NCI-H345 treated with DMSO at 0.1 percent for 48 hours (cell line): ENCODE data around the gene ADAMTS2.

ENCODE experiments used
- DNase-seq: peaks from one replicate; lab custom pipeline; 2025; ENCODE audit not compliant: unreplicated experiment; lab: John Stamatoyannopoulos, UW

ADAMTS2 gene

DNA sequence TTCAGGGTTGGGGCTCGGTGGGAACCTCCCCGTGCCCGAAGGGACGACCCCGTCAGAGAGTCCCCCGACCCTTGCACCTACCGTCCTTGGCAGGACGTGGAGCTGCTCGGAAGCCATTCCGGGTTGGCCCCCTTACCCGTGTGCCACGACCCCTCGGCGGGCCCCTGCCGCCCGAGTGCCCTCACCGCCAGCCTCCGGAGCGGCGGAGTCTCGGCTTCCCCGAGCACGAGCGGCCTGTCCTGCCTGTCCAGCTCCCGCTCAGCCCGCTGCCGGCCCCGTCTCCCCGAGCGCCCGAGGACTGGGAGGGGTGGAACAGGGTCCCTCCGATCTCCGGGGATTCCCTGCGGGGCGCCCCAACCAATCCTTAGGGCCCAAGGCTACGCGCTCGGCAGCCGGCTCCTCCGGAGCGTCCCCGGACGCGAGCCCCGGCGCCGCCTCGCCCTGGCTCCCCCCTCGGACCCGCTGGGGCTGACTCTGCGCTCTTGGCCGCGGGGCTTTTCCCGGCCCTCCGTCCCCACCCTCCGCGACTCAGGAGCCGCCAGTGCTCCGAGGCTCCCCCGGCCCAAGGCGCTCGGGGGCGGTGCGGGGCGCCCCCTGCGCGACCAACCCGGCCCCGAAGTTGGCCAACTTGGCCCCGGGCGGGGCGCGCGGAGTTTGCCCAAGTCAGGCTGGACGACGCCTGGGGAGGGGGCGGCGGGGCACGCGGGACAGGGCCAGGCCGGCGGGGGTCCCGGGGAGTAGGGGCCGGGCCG lies 654 bp downstream of the ADAMTS2 start:
- DNase-seq: no peak

DNA sequence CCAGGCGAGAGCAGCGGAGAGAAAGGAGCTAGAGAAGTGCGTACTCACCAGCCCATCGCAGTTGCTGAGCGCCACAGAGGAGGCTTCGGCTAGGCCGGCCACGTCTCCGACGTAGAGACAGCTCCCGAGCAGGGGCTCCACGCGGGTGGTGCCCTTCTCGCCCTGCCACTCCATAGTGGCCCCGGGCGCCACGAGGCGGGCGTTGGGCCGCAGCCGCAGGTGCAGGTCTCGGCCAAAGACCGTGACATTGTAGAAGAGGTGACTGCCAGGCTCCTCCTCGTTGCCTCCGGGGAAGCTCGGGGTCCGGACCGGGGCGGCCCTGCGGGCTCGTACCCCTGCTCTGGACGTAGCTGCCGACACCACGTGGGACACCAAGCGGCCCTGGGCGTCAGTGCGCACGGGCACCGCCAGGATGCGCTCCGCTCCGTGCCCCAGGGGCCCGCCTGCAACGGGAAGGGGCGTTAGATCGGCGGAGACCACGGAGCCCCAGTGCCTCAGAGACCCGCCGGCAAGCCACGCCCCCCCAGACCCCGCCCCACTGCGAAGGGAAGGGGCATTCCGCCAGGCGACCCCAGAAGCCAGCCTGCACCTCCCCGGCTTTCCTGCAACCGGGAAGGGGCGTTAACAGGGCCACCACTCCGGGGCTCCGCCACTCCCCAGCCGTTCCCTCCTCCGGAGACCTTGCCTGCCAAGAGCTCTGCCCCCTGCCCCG lies 1.4 kb downstream of the ADAMTS2 start:
- no peak for DNase-seq

DNA sequence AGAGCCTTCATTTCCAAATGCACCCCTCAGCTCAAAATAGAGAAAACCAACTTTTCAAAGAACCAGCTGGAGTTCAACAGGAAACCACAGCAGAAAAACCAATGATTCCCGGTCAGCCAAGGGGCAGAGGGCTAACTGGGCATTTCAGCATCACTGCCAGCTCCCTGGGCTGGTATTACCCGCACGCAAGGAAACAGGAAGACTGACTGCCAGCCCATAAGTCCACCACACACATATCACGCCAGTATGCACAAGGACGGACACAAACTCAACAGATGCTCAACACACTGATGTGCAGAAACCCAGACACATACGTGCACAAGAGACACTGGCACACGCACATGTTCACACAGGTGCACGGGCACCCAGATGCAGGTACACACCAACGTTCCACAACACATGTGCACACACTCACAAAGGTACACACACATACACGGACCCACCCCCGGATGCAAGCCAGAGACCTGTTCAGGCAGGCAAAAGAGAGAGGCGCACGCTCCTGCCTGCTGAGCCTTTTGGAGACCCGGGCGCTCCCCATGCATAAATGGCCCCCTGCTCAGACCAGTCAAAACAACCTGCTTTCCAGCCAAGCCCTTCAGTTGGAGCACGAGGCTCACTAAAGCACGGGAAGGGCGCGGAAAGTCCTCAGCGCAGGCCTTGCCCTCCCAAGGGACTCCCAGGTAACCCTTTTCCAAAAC lies 2.1 kb downstream of the ADAMTS2 start:
- DNase-seq: no peak

DNA sequence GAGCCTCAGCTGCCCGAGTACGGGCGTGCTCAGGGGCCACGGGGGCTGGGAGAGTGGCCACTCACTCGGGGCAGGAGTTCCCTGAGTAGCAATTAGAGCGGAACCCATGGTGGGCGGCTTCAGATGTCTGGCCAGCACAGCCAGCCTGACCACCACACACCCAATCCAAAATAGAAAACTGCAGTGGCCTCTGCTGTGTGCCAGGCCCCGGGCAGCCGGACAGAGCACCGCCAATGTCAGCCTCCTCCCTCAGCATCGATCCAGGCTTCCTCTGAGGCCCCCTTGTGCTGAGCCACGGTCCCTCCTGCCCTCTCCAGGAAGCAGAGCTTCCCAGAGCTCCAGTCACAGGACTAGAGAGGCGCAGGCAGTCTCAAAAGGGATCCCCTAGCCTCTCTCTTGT lies 2.7 kb downstream of the ADAMTS2 start:
- DNase-seq: no peak

DNA sequence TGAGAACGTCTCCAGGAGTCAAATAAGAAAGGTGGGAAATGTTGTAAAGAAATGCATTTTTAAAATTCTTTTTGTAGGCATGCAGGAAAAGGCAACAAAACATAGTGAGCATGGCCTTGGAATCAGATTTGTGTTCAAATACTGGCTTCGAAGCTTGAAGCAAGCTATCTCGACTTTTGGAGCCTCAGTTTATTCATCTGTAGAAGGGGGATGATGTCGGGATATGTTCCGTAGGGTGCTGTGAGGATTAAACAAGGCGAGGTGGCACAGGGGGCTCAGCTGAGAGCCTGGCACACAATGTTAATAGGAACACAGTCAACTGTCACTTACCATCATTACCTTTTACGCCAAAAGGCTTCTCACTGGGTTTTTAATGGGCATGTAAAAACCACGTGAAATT lies 4.8 kb downstream of the ADAMTS2 start:
- no peak for DNase-seq

DNA sequence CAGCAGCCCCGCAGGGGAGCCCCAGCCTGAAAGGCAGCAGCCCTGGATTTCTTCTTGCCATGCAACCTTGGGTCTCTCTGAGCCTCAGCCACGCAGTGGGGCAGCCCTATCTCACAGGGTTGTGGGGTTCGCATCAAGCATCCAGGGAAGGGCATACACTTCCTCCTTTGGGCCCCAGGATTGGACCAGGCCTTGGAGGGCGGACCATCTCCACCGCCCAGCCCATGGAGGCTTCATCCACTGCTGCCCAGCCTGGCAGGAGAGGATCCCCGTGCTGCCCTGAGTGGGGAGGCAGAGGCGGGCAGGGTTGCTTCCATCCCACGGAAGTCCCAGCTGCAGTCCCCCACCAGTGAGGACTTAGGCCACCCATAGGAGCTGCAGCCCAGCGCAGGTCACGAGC lies 5.3 kb downstream of the ADAMTS2 start:
- no peak for DNase-seq

DNA sequence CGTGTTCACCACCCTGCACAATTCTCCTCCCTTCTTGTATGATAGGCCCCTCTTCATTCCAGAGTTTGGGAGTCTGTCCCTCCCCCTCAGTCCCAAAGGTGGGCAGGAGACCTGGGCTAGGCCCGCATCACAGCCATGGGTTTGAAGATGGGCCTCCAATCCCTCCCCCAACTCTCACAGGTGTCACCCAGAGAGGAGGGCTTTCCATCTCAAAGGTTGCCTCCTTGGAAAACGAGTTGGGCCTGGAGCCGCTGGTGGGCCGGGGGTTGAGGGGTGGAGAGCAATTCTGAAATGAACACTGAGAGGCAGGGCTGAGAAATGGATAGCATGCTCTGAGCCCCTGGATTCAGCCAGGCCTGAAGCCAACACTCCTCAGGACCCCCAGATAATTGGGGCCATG lies 6.2 kb downstream of the ADAMTS2 start:
- no peak for DNase-seq

DNA sequence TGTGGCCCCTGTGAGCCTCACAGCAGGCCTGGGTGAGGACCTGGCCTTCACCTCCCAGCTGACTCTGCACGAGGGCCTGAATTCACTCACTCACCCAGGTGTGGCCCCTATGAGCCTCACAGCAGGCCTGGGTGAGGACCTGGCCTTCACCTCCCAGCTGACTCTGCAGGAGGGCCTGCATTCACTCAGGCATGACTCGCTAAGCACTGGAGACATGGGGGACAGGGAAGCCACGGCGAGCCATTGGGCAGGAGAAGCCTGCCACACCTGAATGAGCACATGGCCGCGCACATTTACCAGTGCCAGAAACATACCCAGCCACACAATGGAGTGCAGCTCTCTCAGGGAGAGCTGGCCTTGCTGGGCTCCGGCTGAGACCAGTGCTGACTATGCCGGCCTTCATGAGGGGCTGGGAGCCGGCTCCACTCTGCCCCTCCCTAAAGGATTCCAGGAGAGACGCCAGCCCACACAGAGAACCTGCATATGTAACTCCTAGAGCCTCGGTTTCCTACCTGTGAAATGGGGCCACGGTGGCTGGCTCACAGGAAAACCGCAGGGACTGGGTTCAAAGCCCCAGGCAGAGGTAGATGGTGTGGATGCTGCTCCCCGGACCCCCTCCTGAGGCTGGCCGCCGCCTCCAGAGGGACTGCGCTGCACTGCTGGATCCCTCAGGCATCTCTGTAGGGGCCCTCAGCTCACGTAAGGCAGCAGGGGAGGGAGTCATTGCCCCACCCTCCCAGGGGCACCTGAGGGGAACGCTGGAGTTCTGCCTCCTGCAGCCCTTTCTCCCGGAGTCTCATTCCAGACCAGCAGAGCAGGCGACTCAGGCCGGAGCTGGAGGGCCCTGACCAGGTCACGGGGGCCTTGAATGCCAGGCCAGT lies 7.2 kb downstream of the ADAMTS2 start:
- DNase-seq: no peak

DNA sequence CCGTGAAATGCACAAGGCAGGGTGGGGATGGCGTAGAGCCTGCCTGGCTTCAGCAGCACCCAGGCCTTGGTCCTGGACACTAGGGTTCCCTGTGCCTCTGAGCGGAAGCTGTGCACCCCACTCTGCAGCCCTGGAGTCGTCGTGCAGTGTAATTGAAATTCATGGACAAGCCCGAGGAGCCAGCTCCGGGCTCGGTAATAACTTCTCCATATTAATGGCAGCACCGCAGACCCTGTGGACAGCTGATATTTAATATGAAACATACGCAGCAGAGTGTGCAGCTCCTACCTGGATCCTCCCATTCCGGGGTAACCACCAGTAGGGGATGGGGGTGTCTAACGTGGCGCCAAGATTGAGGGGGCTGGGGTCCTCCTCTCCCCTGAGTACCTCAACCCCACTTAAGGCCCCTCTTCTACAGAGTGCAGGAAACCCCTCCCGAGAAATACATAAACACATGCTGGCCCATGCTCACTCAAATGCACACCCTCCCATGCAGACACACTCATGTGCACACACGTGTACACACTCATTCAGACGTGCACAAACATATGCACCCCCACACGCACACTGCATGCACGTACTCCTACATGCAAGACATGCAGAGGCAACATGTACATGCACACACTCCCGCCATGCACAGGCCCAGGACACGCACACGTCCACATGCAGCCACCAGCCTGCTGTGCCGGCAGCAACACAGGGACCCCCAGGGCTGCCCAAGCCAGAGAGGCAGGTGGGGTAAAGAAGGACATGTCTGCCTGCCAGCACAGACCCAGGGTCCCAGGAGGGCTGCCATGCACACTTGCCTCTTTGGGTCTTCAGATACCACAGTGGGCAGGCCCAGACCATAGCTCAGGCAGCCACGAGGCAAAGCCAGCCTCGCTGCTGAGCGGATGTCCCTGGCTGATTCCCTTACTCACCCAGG lies 8.1 kb downstream of the ADAMTS2 start:
- no peak for DNase-seq

DNA sequence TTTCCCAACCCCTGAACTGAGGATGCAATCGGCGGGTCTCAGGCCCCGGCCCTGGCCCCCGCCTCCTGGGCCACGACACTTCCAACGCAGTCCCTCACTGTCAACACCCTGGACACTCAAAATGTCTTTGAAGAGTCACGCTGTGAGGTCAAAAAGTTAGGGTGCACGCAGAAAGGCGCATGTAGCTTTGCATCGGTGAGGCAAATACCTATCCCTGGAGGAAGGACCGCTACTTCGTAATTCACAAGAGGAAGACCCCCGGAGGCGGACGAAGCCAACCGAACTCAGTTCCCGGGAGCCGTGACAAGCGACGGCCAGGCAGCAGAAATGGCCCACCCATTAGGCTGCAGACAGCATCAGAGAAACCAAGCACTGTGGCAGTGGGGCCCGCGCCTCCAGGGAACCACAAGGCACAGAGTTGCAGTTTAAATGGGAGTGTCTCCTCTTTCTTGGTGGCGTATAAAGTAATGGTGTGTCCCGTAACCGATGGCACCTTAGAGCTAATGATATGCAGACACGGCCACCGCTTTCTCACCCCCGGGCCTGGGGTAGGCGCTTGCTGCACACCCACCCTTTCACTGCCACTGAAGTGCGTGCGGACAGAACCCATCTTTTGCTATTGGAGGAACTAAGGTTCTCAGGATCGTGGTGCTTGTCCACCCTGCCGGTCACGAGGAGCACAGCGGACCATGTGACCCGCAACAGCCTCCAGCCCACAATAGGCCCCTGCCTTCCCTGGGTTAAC lies 9.0 kb downstream of the ADAMTS2 start:
- no peak for DNase-seq

DNA sequence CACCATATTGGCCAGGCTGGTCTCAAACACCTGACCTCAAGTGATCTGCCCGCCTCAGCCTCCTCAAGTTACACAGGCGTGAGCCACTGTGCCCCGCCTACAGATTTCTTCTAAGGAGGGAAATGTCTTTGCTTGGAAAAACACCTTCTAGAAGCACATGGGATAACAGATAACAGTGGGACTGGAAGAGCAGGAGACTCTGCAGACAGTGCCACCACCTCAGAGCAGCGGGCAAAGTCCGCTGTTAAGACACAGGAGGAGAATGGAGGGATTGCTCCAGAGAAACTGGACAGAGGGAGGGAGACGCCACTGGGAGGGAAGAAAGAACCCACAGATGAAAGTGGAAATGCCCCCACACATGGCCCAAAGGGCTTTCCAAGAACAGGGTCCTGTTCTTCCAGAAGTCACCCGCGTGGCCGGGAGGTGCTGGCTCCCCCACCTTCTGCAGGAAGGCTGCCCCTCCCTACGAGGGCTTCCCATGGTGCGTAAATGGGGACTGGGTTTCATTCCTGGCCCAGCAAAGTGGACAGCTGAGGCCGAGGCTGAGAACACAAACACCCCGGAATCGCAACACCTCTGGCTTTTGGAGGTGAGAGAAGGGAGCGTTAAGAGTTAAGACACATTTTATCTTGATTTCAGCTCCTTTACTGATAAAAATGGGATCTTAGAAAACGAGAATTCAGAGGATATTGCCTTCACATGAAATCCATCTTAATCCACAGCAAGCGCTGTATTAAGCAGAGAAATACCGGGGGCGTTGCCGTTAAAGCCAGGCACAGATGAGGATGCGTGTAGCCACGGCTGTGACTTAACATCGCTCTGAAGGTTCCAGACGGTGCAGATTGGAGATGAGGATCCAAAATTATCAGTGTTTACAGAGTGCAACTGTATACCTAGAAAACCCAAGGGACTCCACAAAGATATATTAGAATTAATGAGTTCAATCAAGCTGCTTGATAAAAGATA lies 11.2 kb downstream of the ADAMTS2 start:
- no peak for DNase-seq

DNA sequence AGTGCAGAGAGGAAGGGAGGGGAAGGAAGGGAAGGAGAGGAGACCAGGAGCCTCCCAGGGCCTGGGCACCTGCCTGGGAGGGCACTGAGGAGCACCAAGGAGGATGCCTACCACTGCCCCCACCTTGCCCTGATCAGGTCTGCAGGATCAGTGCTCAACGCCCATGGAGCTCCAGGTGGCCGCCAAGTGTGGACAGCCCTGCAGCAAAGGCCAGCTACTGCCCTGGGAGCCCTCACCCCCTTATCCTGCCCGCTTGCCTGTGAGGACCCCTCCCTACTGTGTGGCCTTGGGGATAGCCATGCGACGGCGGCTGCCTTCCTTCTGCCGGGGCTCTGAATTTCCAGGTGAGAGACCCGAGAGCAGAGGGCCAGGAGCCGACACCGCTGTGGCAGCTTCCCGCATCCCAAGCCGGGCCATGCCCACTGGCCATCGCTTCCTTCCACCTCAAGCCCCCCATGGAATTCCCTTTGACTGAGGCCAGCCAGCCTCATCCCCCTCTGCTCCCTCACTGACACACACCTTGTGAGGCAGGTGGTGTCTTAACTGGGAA lies 12.4 kb downstream of the ADAMTS2 start:
- no peak for DNase-seq

DNA sequence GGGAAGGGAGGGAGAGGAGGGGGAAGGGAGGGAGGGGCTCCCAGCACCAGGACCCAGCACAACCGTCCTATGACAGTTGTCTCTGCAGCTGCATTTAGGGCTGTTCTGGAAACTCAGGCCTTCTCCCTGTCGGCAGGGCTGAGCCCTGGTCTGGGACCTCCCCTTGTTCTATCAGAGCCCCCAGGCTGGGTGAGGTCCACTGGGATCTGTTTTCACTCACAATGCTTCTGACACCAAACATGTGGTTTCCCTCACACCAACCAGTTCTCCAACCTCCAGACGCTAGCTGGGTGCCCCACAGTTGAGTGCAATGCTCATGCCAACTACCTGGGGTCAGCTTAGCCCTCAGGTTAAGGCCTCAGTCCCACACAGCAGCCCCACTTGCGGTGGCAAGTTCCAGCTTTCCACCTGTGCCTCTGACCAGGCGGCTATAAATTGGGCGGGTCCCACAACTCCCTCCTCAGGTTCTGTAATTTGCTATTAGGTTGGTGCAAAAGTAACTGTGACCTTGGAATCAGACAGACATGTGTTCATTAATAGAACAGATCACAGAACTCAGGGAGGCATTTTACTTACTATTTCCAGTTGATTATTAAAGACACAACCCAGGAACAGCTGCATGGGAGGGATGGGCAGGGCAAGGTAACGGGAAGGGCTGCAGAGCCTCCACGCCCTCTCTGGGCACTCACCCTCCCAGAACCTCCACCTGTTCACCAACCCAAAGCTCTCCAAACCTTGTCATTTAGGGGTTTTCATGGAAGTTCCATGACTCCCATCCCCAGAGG lies 13.5 kb downstream of the ADAMTS2 start:
- DNase-seq: no peak

DNA sequence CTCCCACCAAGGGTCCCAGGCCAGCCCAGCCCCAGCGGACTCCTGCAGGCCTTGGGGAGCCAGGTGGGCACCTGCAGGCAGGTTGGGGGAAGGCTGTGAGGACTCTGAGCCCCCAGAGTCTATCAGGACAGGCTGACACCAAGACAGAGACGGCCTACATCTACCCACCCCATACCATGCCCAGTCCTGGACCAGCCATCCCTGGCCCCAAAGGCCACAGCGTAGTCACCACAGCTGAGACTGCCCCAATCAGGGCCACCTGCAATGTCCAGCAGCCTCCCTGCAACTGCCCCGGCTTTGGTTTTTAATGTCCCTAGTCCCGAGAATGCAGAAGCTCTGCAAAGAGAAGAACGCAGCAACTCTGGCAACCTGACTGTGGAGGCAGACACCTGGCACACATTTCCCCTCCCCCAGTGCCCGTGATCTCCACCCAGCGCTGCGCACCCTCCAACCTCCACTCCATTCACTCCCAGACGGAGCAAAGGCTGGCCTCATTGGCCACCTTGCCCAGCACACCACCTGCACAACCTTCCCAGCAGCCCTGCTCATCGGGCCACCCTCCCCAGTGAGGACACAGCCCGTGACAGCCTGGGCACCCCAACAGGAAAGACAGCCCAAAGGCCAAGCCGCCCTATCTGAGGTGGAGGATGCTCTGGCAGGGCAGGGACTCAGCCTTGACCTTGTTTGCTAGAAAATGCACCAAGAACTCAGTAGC lies 14.9 kb downstream of the ADAMTS2 start:
- DNase-seq: no peak

DNA sequence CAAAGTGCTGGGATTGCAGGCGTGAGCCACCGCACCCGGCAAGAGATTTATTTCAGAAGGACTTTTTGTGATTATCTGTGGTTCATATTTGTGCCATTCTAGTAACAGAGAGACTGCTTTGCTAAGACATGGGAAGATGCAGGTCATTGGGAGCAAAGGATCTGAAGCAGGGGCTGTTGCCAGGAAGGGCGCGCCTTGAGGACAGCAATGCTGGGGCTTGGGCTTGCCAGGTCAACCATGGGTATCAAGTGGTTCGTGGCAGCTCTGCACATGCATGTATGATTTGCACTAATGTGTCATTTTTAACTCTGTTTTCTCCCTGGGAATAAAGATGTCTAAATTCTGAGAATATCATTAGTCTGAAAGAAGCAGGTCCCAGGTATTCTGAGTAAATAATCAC lies 17.0 kb downstream of the ADAMTS2 start:
- DNase-seq: no peak

DNA sequence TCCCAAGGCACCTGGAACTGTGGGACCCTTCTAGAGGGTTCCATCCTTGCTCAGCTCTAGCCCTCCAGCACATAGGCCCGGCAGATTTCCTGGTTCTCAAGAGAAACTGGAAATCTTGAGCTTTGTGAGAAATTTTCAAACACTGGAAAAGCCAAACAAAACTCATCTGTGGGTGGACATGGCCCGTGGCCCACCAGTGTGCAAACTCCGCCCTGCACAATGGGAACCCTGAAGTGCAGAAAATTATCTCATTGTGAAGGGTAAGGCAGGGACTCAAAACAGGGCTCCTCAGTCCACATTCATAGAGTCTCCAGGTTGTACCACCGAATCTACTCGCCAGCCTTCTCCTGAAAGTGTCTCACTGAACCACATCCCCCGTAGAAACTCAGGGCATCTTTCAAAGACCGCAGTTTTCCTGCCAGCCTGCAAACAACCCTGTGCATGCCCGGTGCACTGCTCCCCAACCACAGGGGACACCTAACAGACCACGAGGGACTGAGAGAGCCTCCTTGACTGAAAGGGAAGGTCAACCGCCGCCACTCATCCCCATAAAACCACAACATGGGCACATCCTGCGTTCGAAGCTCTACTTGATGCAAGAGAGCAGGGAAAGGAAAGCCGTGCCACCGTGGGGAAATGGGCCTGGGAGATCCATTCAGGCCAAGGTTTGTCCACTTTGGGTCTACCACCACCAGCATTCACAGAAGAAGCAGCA lies 18.1 kb downstream of the ADAMTS2 start:
- no peak for DNase-seq
